PC-9 (cell line): ENCODE results near the gene DLG3.

Source experiments
- CTCF ChIP-seq: fragments of 200-600 bp; sonication (generic); conservative IDR thresholded peaks from 2 replicates; pipeline ENCODE4 v1.6.1; 2017; ENCODE audit warnings: mixed run types, antibody characterized with exemption, mild to moderate bottlenecking, moderate library complexity
- EZH2 ChIP-seq: fragments of 200-600 bp; sonication (generic); IDR thresholded peaks from 2 replicates; pipeline ENCODE4 v1.8.0; 2017; ENCODE audit warnings: antibody characterized with exemption, low read depth

GRCh38 chrX:70432936-70433847 is 11.4 kb upstream of the DLG3 start:
- TF ChIP-seq CTCF (no peak), EZH2 (no peak)
